ENCODE results near the gene C14orf132. TPM values are rescaled to one million over a fixed set of nuclear protein-coding genes. Genes with fewer than 3 reads are reported as not detected.

The C14orf132 gene
- total and polyA plus RNA-seq, 9 of the 15 experiments (the other 6 are each of a cell fraction or from before 2014, with no cell fraction given): not detected

DNA sequence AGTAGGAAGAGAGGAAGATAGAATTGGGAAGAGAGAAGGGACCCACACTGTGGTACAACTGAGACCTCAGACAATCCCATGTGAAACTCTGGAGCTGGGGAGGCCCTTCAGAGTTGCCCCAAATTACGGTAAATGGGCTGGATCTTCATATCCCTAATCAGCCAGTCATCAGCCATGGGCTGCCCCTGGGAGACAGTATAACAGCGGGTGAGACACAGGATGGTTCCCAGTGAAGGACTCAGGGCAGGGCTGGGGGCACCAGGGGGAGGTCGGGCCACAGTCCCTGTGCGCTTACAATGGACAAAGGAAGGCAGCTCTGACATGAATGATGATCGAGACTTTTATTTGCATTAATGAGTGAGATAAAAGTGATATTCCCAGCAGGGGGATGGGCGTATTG is 91.2 kb downstream of the C14orf132 start:
- Histone ChIP-seq H2AFZ (ENCODE audit: low read depth, low read length) (no peak overlapping the region), H4K20me1 (replicated peaks; ENCODE audit: control insufficient read depth, insufficient read depth, low read length) (no peaks in the 10 kb centered on the region), H3K9me1 (ENCODE audit: control insufficient read depth, insufficient read depth, low read length) (no peaks in the 10 kb centered on the region), H3K4me2 (ENCODE audit: insufficient read depth, low read length) (no peak overlapping the region), H3K79me2 (ENCODE audit: control insufficient read depth, insufficient read depth, low read length) (no peaks in the 10 kb centered on the region), H3K27me3 (ENCODE audit: control insufficient read depth in 2 of 2, insufficient read depth in 2 of 2, low read length in 2 of 2) (no peaks in the 10 kb centered on the region; a peak in 1 of 5 replicates), H3K9ac (ENCODE audit: insufficient read depth in 1 of 2, low read depth in 2 of 2, low read length in 2 of 2) (no peak overlapping the region), H3K36me3 (ENCODE audit: control insufficient read depth, insufficient read depth, low read length) (no peaks in the 10 kb centered on the region), H3K27ac (ENCODE audit: extremely low read depth, low read depth, low read length) (no peak overlapping the region), H3K9me3 (replicated peaks; ENCODE audit: control insufficient read depth, insufficient read depth, low read depth, low read length) (no peaks in the 10 kb centered on the region), H3K4me3 (no peak overlapping the region), H3K4me1 (replicated peaks in 1 of 2; ENCODE audit: control insufficient read depth in 2 of 2, insufficient read depth in 2 of 2, low read length in 2 of 2) (no peaks in the 10 kb centered on the region)
- WGBS (ENCODE audit: insufficient coverage, low coverage, missing lambda C conversion rate): 0% methylated on average over 5 of the region's 6 CpGs
- BruUV-seq (replicated peaks): no TSS peak
- TF ChIP-seq ZNF408 (CRISPR knock-in tag; IDR thresholded peaks at IDR 0.05; ENCODE audit: low read depth) (no peak), HNRNPUL1 (IDR thresholded peaks at IDR 0.05; ENCODE audit: low read length) (no peak), GABPB1 (CRISPR knock-in tag; IDR thresholded peaks at IDR 0.05) (no peak), ZBTB17 (CRISPR knock-in tag; IDR thresholded peaks at IDR 0.05) (no peak)
- TF ChIP-seq, protein P1, sequence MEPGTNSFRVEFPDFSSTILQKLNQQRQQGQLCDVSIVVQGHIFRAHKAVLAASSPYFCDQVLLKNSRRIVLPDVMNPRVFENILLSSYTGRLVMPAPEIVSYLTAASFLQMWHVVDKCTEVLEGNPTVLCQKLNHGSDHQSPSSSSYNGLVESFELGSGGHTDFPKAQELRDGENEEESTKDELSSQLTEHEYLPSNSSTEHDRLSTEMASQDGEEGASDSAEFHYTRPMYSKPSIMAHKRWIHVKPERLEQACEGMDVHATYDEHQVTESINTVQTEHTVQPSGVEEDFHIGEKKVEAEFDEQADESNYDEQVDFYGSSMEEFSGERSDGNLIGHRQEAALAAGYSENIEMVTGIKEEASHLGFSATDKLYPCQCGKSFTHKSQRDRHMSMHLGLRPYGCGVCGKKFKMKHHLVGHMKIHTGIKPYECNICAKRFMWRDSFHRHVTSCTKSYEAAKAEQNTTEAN (CRISPR knock-in tag; IDR thresholded peaks at IDR 0.05): no peak
- TF ChIP-seq, protein P2, sequence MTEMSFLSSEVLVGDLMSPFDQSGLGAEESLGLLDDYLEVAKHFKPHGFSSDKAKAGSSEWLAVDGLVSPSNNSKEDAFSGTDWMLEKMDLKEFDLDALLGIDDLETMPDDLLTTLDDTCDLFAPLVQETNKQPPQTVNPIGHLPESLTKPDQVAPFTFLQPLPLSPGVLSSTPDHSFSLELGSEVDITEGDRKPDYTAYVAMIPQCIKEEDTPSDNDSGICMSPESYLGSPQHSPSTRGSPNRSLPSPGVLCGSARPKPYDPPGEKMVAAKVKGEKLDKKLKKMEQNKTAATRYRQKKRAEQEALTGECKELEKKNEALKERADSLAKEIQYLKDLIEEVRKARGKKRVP (CRISPR knock-in tag; IDR thresholded peaks at IDR 0.05): no peak
- in situ Hi-C loops (cut with MboI) (no loop called here), intact Hi-C loops (cut with micrococcal nuclease) (no loop called here)
- ATAC-seq (no peak), FAIRE-seq (no peak), DNase-seq (ENCODE audit: extremely low read depth in 1 of 4, low spot score in 3 of 4) (no peak)
- POLR2A ChIA-PET: no interaction called here
- CTCF ChIA-PET (ENCODE audit: low intra/inter-chr PET ratio): no interaction called here
